GM18909 (cell line): ENCODE measurements around the gene MGAT4C.
"Not testable (repeated sequence)": the region's sequence is repeated elsewhere in the genome, so short reads cannot be mapped to it uniquely, and the experiment has no call there.

Experiments
- ATAC-seq: cut with Tn5 transposase; IDR thresholded peaks from one replicate; pipeline ENCODE4 v1.9.1; 2021; ENCODE audit warnings: mild to moderate bottlenecking; ENCODE audit not compliant: unreplicated experiment, poor library complexity

Gene MGAT4C

DNA sequence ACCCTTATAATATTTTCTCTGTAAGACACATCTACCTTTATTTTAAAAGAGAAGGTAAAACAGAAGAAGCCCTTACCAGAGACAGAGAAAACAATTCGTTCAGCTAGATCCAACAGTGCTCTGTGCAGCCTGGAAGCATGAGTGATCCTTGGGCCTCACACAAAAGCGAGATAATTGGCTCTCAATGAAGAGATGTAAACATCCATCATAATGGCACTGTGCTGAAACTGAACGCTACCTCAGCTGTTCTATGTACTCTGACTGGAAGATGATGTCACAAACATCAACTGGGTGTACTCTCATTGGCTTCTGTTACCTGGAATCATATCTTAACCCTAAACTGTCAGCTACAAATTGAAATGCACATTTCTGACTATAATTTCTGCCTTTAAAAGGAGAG, at the start of gene MGAT4C:
Gene MGAT4C (minus strand): TSS at position 229 of the 400 bp plus-strand sequence.
- no peak for ATAC-seq

DNA sequence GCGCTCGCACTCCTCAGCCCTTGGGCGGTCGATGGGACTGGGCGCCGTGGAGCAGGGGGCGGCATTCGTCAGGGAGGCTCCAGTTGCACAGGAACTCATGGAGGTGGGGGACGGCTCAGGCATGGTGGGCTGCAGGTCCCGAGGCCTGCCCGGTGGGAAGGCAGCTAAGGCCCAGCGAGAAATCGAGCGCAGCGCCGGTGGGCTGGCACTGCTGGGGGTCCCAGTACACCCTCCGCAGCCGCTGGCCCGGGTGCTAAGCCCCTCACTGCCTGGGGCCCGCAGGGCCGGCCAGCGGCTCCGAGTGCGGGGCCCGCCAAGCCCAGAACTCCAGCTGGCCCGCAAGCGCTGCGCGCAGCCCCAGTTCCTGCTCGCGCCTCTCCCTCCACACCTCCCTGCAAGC, 40.2 kb upstream of the MGAT4C start:
- ATAC-seq: not testable (repeated sequence)

DNA sequence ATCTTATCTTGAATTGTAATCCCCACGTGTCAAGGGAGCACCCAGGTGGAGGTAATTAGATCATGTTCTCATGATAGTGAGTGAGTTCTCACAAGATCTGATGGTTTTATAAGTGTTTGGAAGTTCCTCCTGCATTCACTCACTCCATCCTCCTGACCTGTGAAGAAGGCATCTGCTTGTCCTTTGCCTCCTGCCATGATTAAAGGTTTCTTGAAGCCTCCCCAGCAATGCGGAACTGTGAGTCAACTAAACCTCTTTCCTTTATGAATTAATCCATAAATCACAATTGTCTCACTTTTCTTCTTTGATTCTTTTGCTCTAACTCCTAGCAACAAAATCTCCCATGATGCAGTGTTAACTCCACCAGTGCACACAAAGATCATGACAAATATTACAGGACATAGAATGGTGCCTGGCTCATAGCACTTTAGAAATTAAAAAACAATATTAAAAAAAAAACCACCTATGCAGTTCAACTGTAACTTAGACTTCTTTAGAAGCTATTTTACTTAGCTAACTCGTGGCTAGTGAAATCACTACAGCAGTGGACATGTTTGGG, 37.6 kb upstream of the MGAT4C start:
- no peak for ATAC-seq

DNA sequence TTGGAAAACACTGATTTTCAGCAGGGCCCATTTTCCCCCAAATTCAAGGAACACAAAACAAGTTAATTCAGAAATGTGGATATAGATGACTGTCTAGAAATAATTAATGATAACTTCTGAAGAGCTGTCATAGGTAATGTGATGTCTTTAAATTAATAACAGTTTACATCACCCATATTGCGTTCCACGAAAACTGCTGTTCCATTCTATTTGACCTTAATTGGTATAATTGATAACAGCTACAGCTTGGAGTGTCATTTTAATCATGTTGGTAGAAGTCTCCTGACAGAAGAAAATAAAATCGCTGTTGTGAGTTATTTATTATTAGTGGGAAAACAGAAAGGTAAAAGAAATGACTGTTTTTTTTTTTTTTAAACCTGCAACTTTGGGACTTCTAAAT, 36.3 kb upstream of the MGAT4C start:
- ATAC-seq: no peak

DNA sequence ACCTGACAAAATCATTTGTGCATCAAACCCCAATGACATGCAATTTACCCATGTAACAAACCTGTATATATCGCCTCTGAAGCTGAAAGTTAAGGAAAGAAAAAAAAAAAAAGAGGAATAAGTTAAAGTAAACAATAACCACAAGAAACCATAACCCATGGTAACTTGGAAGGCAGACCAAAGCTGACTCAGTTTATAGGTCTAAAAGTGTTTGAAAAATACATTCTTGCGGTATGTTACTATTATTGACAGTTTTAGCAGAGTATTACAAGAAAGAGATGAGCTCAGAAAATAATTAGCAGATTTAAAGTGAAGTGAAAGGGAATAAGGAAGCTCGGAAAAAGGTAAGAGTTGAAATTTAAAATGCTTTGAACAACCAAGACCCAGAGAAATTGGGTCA, 34.4 kb upstream of the MGAT4C start:
- ATAC-seq: no peak

DNA sequence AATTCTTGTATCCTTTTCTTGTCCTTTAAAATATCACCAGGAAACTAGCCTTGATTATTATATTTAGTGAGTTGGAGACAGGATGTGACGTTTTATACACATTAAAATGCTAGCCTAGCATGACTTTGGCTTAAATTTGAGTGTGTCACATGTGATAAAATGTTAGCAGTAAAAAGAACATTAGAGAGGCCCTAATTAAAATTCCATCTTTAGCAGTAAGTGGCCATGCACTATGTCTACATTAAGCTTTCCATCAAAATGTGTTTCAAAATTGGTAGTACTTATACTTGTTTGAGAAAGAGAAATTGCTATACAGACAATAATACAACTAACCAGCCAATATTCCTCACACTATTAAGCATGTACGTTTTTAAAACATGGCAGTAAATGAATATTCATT, 29.9 kb upstream of the MGAT4C start:
- no peak for ATAC-seq

DNA sequence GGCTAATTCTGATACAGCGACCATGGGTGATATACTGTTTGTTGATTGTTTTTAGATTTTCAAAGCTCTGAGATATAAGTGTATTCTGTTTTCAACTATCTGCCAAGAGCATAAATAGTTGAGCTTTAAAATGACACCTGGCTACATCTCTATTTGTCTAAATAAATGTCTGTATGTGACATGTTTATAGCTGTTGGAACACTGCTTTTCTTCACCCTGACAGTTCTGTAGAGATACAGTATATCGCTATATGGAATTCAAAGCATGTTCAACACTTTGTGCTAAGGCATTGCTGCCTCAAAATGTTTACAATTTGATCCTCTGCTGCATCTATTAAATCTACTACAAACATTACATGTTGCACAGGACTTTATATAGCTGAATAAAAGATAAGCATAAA, 27.4 kb upstream of the MGAT4C start:
- no peak for ATAC-seq

DNA sequence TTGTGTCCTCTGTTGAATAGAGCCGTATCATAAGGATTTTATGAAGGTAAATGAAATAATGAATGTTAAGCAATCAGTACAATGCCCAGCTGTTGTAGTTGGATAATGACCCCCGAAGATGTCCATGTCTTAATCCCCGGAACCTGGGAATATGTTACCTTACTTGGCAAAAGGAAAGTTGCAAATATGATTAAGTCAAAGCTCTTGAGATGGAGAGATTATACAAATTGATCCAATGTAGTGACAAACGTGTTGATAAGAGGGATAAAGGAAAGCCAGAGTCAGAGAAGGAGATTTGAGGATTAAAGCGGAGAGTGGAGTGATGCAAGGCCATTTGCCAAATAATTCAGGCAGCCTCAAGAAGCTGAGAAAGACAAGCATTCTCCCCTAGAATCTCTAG, 19.2 kb upstream of the MGAT4C start:
- ATAC-seq: no peak

DNA sequence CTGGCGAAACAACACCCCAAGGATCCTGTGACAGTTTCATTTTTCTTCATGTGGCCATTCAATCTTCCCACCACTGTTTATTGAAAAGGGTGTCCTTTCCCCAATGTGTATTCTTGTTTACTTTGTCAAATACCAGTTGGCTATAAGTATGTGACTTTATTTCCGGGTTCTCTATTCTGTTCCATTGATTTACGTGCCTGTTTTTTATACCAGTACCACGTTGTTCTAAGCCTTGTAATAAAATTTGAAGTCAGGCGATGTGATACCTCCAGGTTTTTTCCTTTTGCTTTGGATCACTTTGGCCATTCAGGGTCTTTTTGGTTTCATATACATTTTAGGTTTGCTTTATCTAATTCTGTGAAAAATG, 9.1 kb upstream of the MGAT4C start:
- ATAC-seq: no peak

DNA sequence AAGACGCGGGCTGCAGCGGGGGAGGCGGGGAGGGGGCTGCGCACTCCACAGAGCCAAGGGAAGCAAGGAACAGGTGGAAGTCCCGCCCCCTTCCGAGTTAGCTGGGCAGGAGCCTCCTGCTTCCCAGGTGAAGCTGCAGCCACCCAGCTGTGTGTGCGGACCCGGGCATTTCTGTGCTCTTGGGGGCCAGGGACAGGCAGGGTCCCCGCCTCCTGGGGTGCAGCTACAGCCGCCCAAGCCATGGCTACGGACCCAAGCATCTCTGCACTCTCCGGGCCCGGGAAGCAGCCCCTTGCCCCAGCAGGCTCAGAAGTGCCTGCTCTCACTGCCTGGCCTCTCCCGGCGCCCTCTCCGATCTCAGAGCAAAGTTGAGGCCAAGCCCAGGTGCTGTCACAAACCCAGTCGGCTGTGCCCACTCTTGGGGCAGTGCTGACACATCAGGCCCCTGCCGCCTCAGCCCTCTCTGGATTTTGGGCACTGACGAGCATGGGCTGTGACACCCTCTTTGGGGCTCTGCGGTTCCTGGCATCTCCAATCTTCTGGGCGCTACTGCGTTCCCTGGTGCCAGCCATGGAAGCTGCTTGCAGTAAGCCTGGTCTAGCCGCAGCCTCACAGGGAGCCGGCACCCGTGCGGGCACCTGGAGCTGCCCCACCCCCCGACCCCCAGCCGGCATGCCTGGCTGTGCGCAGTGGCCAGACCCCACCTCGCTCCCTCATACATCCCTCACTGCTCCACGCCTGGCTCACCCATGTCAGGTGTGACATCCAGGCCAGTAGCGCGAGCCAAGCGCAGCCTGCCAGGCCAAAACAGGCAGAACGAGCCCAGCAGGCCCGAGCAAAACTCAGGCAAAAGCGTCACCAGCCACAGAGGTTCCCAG, 8.5 kb upstream of the MGAT4C start:
- no peak for ATAC-seq

DNA sequence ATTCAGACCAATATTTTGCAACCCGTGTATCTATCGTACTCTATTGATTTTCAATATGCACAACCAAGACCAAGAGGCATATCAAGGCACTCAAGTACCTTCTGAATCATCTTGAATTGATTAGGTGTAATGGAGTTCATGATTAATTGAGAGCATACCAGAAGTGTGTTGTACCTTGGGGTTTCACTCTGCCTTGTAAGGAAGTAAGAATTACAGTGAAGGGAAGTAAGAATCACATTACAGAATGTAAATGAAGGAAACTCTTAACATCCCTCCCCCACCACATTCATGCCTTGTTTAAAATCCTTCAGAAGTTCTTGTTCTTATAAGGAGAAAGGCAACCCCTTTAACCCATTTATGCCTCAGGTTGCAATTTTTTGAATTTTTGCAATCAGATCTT, 5.4 kb upstream of the MGAT4C start:
- ATAC-seq: no peak

DNA sequence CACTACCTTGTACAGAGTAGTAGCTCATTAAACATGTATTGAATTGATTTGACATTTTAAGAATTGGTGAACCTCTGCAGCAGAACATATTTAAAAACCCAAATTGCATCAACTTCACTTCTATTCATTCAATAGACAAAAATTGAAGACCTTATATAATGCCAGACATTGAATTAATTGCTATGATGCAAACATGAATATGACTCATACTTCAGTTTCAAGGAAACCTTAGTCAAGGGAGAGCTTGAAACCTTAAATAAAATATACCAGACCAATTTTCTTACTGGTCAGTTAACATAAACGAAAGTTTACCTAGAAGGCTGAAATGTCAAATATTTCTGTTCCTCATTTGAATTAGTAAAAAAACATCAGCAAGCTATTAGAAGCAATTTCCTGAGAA, 5.0 kb upstream of the MGAT4C start:
- no peak for ATAC-seq

DNA sequence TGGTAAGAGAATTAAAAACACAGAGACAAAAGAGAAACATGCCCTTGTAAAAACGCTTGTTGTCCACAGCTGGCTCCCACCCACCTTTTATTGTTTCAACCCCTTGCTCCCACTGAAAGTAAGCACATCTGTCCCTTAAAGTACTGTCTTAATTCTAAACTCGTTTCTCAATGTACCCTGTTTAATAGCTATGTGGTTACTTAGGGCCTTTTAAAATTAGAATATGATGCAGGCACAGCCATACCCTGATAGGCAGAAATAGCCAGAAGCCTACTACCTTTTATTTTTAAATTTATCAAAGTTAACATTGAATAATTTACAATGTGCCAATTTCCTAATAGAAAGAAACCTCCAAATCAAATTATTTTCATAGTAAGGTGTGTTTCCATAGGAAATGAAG, 4.0 kb upstream of the MGAT4C start:
- no peak for ATAC-seq

DNA sequence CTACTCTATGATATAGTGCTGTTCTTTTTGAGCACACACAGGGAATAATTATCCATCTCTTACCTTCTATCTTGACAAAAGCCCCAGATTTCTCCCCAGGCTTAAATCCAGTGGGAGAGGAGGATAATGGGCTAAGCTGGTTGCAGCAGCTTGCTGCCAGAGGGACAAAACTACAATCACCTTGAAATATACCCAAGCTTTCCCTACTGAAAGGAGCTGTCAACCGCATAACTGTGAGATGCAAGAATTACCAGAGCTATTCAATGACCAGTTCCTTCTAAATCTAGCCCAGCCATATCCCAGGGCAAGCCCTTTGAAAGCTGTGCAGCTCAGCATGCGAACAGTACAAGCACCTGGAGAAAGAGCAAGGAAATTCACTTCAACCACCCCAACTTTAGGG, 943 bp upstream of the MGAT4C start:
- ATAC-seq: no peak

DNA sequence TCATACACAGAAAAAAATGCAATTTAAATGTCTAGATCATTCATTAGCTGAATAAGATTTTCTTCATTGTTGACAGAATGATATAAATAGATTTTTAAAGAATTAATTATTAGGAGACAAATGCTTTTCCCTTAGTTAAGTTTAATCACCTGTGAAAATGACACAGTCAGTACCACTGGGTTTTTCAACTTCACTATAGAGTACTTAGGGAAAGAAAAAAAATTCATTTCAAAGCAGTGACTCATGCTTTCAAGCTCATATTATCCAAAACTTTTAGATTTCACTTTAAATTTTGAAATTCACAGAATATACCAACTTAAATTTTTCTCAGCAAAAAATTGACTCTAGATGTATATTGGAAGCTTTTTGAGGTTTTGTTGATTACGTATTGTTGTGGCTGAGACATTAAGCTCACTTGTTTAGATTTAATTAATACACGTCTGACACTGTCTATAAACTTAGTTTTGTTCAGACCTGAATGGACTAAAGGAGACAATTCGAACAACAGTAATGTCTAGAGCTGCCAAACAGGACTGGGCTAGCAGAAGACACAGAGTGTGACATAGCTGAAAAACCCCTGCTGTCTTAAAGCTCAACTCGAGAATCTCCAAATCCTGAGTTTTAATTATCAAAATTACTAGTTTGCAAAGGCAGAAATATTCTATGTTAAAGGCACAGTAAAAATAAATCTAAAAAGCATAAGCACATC, 1.6 kb downstream of the MGAT4C start:
- no peak for ATAC-seq

DNA sequence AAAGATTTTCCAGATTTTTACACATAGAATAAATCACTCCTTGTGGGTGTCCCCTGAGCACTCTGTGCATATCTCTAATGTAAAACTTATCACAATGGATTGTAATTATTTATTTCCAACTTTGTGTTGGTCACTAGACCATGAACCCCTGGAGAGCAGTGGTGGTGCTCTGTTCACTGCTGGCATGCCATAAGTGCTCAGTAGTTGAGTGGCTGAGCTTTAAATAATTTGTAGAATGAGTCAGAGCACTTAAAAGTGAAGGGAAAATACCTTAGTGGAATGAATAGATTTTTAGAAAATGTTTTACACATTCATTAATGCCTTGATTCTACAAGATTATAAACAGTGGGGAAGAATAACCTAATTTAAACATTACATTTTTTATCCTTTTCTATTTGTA, 6.3 kb downstream of the MGAT4C start:
- ATAC-seq: no peak

DNA sequence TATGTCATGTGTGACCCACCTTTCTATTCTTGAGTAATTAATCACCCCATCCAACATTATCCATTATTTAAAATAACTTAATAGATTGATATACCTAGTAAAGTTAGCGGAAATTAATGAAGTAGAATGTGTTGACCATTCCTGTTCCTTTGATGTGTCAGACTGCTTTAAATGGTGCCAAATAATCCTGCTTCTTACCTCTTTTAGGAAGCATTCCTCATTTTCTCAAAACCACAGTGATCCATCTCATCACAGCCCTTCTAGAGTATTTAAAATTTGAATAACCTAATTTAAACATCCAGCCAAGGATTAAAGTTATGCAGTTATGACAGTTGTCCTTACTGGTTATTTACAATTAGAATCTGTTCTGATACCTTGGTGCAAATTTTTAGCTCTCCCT, 6.9 kb downstream of the MGAT4C start:
- no peak for ATAC-seq

DNA sequence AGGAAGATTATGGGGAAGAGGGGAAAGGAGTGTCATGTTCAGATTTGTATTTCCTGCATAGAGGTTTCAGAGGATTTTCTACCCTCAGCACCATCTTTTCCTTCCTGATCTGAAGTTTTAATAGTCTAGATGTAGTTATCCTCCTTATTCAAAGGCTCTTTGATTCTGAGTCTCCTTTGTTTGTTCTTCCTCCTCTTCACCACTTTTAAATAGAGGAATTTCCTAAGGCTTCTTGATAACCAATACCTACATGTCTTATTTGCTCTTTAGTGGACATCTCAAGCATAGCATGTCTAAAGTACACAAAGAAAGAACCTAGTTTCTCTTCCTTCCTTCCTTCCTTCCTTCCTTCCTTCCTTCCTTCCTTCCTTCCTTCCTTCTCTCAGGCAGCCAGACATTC, 8.3 kb downstream of the MGAT4C start:
- no peak for ATAC-seq

DNA sequence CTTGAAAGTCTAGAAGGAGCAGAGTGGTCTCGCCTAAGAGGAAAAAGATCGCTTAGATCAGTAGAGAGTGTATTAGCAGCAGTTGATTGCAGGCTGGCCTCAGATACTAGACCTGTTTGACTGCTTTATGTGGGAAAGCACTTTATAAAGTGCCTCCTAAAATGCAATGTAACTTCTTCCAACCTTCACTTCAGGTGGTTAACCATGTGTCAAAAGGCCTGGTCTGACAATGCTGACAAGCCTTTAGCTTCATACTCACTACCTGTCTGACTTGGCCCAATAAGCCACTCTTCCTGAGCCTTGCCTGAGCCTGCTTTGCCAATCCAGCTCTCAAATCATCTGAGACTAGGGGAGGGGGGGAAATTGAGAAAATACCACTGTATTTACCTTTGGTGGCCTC, 14.6 kb downstream of the MGAT4C start:
- ATAC-seq: no peak

DNA sequence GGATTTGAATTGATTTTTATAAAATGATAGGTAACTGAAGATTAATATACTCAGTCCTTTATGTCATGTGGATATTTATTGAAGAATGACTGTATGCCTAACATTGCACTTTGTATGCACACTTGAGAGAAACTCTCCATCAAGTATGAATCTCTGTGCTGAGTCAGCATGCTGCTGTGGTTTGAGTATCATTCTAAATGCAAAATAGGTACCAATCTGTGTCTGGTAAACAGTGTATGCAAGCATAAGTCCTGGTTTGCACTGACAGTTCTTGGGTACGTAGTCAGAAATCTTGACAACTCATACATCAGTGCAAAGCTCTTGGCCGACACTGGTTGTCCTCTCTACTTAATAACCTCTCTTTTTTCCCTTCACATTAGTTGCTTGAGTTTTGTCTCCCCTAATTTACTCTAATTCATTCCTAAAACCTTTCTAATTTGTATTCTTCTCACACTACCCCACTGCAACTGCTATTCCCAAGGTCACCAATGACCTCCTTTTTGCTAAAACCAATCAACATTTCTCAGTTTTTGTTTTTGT, 21.8 kb downstream of the MGAT4C start:
- ATAC-seq: no peak

DNA sequence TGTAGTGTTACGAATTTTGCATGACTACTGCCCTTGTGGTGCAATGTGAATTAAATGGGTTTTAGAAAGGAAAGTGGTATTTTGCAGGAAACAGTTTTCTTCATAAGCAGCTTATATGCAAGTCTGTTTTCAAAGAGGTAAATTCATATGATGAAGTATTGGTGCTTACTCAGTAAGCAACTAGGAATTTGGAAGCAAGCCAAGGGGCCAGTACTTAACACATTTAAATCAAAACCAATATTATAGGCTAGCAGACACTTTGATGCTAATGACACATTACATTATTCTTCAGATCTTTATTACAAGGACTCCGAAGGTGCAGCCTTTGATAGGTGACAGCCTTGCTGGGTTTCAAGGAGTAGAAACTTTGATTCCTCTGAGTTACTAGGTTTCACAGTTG, 23.1 kb downstream of the MGAT4C start:
- no peak for ATAC-seq
